Renal cortical epithelial cell (primary cell): ENCODE data around the gene GRIK4. TPM values are rescaled to one million over a fixed set of nuclear protein-coding genes. Genes with fewer than 3 reads are reported as not detected.
"Not testable (repeated sequence)": the region's sequence is repeated elsewhere in the genome, so short reads cannot be mapped to it uniquely, and the experiment has no call there.

Source experiments
- DNase-seq: peaks from one replicate; pipeline ENCODE4 v3.0.0-alpha.2; 2011; ENCODE audit warnings: low read depth
- total RNA-seq: library from RNA; depleted of rRNA; stranded (reverse); fragments of >200 nt; gene quantifications from 2 replicates; pipeline ENCODE4 v1.2.3, GENCODE V29; 2014

The GRIK4 gene
- total RNA-seq, 1 donor from 2014 or later = under 0.01 TPM

GRCh38 chr11:120608760-120609211, 97.2 kb downstream of the GRIK4 start:
- peak; percentile 78 for DNase-seq

- DNase-seq = peak; percentile 93
Measured at GRCh38 chr11:120610111-120610510, 98.6 kb downstream of the GRIK4 start.

GRCh38 chr11:120611581-120611980, 100.0 kb downstream of the GRIK4 start:
- no peak for DNase-seq

- DNase-seq = peak; percentile 61
Measured at GRCh38 chr11:120612513-120613263, 101.1 kb downstream of the GRIK4 start.

GRCh38 chr11:120613264-120614226, 102.0 kb downstream of the GRIK4 start:
- no peak for DNase-seq

DNA sequence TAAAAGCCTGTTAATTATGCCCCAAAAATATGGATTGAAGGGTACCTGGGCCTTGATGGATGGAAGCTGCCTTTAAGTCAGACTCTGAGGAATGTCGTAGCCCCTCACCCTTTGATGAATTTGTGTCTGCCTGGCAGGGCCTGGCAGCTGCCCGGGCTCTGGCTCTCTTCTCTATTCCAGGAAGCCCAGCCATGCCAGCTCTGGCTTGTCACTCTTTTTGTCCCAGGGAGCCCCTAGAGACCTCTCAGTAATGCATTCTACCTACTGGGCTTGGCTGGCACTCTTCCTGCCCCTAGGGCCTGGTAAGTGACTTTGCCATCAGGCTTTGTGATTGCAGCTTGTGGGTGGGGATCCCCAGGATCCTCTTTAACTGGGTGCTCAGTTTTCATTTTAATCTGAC, 103.8 kb downstream of the GRIK4 start:
- DNase-seq = no peak

DNA sequence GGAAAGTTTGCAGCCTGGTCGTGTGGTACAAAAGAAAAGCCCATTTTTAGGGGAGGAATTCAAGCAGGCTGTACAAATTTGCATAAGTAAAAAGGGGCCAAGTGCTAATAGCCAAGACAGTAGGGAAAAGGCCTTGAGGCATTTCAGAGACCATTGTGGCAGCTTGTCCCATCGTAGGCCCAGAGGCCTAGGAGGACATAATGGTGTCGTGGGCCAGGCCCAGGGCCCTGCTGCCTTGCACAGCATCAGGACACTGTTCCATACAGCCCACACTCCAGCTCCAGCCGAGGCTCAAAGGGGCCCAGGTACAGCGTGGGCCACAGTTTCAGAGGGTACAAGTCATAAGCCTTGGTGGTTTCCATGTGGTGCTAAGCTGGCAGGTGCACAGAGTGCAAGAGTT, 106.9 kb downstream of the GRIK4 start:
- DNase-seq = no peak

GRCh38 chr11:120622189-120622875, 110.8 kb downstream of the GRIK4 start:
- DNase-seq = no peak

DNA sequence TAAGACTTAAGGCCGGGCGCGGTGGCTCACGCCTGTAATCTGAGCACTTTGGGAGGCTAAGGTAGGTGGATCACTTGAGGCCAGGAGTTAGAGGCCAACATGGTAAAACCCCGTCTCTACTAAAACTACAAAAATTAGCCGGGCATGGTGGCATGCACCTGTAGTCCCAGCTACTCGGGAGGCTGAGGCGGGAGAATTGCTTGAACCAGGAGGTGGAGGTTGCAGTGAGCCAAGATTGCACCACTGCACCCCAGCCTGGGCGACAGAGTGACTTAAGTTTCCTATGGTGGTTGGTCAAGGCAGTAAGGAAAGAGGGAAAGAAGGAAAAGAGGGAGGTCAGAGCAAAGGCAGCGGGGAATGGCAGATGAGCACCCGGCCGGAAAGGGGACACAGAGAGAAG, 113.4 kb downstream of the GRIK4 start:
- DNase-seq = not testable (repeated sequence)

- DNase-seq = no peak
Measured at GRCh38 chr11:120625565-120625964, 114.0 kb downstream of the GRIK4 start.

DNA sequence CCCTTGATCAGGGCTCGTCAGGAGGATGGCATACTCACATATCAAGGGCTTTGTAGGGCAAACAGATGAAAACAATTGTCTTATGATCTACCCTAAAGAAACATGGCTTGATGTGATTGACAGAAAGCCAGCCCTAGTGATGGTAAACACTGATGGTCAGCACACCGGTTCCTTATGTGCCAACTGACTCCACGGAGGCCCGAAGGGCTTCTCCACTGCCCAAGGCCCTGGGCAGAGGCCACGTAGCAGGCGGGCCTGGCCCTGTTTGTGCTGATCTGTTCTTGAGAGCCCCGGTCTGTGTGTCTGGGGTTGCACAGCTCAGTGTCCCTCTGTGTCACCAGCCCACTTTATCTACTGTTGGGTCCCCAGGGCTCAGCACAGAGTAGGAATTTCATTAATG, 115.2 kb downstream of the GRIK4 start:
- DNase-seq = no peak

GRCh38 chr11:120627327-120628163, 116.0 kb downstream of the GRIK4 start:
- DNase-seq = no peak

DNA sequence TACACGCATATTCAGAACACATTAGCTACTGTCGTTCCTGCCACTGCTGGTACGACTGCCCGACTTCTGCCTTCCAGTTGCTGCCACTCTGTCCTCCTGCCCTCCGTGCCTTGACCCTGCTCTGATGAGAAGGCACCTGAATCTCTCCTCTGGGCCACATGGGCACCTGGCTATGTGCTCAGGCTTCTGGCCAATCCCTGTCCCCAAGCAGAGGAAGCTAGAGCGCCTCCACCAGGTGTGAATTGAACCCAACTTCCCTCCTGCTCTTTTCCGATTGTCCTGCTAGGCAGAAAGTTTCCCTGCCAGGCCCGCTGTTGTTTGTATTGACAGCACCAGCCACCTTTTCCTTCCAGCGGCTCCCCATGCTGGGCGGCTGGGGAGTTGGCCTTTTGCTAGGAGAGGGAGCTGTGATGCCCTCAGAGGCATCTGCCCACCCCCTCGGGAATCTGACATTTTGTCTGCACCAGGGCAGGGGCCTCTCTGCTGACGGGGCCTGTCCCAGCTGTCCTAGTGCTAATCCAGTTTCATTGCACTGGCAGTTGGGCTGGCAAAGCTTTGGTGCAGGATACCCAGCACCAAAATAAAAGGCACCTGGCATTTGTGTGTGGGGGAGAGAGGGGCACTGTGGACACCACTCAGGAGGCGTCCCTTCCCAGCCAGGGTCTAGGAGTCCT, 118.0 kb downstream of the GRIK4 start:
- no peak for DNase-seq

GRCh38 chr11:120630122-120630521, 118.6 kb downstream of the GRIK4 start:
- DNase-seq = no peak

- no peak for DNase-seq
Measured at GRCh38 chr11:120632579-120632978, 121.0 kb downstream of the GRIK4 start.

GRCh38 chr11:120633616-120634393, 122.3 kb downstream of the GRIK4 start:
- no peak for DNase-seq

DNA sequence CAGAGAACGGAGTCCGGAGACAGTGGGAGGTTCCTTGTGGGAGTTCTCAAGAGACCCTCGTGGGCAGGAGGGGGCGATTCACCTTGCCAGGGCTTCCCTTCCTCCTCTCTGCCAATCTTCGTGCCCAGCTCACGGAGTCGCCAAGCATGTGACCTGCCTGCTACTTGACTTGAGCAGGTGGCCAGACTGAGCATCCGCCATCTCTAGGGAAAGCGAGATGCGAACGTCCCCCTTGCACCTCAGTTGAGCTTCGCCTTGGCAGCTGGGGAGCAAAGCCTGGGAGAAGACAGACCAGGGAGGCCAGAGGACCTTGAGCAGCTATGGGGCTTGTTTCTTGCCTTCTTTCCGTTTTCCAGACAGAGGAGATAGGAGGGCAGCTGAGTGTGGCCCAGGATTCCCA, 123.2 kb downstream of the GRIK4 start:
- no peak for DNase-seq

DNA sequence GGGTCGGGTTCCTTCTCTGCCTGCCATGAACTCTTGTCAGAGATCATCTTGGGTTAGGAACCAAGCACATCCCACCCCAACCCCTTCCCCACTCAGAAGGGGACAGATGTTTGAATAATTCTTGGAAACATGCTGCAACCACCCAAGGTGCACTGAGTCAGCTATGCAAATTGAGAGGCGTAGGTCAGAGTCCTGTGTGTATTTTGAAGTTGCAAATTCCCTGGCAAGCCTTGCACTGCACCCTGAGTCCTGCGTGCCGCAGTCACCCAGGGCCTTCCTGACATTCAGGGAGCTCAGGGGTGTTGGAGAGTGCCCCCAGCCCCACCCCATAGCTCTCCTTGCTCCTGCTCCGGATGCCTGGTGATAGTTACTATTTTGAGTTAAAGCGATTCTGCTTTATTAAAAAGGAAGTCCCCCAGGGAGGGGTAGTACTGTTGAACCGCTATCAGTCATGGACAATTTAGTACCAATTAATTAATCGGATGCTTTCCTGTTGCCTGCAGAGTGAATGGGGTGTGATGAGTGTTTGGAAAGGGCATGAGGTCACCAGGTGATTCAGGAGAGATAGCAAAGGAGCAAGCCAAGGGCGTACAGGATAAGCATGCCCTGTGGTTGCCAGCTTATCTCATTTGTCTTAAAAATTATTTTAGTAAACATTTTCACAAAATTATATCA, 123.7 kb downstream of the GRIK4 start:
- DNase-seq = no peak

GRCh38 chr11:120637131-120637530, 125.6 kb downstream of the GRIK4 start:
- DNase-seq = no peak
